Hepatocyte (in vitro differentiated cells): ENCODE measurements around the gene CAMK1.

Experiments used
- EZH2phosphoT487 ChIP-seq: fragments of 200-600 bp; sonication (generic); IDR thresholded peaks from one replicate; pipeline ENCODE4 v1.6.1; 2018; ENCODE audit warnings: antibody characterized with exemption, mild to moderate bottlenecking, low read depth, moderate library complexity; ENCODE audit not compliant: unreplicated experiment, severe bottlenecking
- TF ChIP-seq, protein P1 (sequence below): fragments of 200-600 bp; sonication (generic); IDR thresholded peaks from 2 replicates; pipeline ENCODE4 v1.5.1; 2016; ENCODE audit warnings: antibody characterized with exemption, mild to moderate bottlenecking; ENCODE audit not compliant: poor library complexity

DNA sequence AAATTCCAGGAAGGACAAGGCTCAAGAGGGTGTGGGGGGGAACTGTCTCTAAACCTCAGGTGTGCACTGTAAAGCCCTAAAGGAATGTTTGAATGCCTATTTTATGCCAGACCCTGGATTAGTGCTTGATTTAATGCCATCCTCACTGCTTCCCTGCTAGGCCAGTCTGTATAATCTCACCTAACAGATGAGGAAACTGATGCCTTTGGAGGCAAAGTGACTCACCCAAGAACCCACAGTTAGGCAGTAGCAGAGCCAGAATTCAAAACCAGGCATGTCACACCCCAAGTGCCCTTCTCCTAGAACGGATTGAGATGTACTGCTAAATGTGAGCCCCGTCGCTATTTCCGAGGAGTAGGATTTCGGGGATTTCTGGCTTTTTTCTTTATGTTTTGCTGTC is 7.8 kb downstream of the CAMK1 start:
- no peak for TF ChIP-seq EZH2phosphoT487
- TF ChIP-seq, protein P1, sequence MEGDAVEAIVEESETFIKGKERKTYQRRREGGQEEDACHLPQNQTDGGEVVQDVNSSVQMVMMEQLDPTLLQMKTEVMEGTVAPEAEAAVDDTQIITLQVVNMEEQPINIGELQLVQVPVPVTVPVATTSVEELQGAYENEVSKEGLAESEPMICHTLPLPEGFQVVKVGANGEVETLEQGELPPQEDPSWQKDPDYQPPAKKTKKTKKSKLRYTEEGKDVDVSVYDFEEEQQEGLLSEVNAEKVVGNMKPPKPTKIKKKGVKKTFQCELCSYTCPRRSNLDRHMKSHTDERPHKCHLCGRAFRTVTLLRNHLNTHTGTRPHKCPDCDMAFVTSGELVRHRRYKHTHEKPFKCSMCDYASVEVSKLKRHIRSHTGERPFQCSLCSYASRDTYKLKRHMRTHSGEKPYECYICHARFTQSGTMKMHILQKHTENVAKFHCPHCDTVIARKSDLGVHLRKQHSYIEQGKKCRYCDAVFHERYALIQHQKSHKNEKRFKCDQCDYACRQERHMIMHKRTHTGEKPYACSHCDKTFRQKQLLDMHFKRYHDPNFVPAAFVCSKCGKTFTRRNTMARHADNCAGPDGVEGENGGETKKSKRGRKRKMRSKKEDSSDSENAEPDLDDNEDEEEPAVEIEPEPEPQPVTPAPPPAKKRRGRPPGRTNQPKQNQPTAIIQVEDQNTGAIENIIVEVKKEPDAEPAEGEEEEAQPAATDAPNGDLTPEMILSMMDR, result no peak
